ENCODE data around the gene ASB11. TPM values are rescaled to one million over a fixed set of nuclear protein-coding genes. Genes with fewer than 3 reads are reported as not detected.
A peak's percentile ranks its signal among the peaks of the same experiment; 100 is the strongest.

The ASB11 gene
- total RNA-seq, 1 donor = not detected

DNA sequence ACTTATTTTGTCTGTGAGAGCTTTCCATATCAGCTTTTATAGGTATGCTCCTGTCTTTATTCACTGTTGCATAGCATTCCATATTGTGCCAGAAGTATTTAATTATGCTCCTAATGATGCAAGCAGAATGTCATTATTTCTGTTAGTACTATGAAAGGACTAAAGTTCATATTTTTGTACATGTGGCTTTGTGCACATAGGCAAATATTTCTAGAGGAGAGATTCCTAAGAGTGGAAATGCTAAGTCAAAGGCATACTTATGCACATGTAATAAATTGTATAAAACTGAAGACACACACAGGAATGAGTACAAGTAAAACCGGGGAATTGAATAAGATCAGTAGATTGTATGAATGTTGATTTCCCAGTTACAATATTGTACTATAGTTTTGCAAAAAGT is 43.7 kb downstream of the ASB11 start:
- DNase-seq (ENCODE audit: low read depth) = no peak
- TF ChIP-seq, protein P1, sequence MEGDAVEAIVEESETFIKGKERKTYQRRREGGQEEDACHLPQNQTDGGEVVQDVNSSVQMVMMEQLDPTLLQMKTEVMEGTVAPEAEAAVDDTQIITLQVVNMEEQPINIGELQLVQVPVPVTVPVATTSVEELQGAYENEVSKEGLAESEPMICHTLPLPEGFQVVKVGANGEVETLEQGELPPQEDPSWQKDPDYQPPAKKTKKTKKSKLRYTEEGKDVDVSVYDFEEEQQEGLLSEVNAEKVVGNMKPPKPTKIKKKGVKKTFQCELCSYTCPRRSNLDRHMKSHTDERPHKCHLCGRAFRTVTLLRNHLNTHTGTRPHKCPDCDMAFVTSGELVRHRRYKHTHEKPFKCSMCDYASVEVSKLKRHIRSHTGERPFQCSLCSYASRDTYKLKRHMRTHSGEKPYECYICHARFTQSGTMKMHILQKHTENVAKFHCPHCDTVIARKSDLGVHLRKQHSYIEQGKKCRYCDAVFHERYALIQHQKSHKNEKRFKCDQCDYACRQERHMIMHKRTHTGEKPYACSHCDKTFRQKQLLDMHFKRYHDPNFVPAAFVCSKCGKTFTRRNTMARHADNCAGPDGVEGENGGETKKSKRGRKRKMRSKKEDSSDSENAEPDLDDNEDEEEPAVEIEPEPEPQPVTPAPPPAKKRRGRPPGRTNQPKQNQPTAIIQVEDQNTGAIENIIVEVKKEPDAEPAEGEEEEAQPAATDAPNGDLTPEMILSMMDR (IDR thresholded peaks at IDR 0.05; ENCODE audit: insufficient read depth, low read length) = no peak
- H3K4me3 ChIP-seq (ENCODE audit: low read depth, low read length) = no peak overlapping the region

DNA sequence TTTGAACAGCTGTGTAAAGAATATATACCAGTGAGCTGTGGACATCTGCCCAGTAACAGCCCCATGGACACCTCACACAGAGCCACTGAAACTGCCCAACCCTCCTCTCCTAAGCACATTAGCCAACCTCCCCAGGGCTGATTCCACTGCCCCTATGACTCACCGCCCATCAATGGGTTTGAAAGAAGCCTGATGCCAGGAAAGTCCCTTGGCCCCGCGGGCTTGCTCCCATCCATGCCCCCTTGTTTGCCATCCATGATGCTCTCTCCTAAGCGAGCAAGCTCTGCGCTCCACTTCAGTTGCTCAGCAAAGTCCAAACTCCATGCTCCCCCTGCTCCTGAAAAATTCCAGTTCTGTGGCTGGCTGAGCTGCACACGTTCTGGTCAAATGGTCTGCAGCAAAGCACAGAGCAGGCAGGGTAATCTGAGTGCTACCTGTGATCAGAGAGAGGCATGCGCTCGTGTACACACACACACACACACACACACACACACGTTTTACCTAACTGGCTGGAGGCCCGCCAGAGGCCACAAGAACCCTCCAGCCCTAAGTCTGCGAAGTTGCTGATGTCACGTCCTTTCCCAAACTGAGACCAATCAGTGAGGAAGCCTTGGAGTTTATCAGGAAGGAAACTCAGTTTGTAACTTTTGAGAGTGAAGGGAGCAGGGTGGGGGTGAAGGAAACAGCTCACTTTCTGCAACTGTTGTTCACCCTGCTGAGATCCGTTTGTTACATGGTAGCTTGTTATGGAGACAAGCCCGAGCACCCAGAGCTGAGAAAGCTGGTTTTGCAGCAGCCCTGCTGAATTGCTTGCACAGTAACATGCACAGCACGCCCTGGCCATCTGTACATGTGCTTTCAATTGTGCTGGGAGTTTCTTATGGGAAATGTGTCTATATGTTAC is 45.6 kb downstream of the ASB11 start, which contains the start of gene ASB9:
TSS of gene ASB9 (minus strand) at position 466 of the 904 bp plus-strand sequence. CDS start at position 257, 209 bp downstream.
- no peak within 1 kb of the TSS for H3K4me3 ChIP-seq (ENCODE audit: low read depth, low read length)
- TF ChIP-seq, protein P1 (IDR thresholded peaks at IDR 0.05; ENCODE audit: insufficient read depth, low read length) = no peak
- DNase-seq (ENCODE audit: low read depth) = peak; percentile 35

DNA sequence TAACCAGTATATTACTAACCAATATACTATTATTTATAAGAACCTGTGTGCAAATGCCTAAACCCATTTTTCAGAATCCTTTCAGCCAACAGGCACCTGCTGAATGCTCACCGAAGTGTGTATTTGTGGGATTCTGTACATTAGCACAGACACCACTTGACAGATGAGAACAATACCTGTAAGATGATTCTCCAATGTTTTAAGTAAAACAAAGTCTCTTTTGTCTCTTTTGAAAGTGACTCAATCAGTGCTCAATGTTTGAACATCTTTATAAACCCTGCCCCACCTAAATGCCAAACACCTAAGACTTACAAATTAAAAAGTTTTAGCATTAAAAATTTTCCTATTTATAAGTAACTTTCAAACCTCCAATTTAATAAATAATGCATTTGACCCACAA is 46.3 kb downstream of the ASB11 start:
- no peak overlapping the region for H3K4me3 ChIP-seq (ENCODE audit: low read depth, low read length)
- TF ChIP-seq, protein P1 (IDR thresholded peaks at IDR 0.05; ENCODE audit: insufficient read depth, low read length) = no peak
- no peak for DNase-seq (ENCODE audit: low read depth)

DNA sequence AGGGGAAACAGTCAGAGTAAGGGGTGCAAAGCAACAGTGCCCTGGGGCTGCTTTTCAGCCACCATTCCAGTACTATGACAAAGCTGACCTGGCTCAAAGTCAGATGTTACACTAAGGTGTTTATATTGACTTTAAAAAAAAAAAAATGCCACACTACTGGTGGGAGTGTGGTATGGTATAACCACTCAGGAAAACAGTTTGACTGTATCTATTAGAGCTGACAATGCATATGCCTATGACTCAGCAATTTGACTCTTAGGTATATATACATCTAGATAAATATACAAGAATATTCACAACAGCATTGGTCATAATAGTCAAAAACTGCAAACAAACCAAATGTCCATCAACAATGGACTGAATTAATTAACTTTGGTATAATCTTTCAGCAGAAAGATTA is 60.6 kb downstream of the ASB11 start:
- no peak for DNase-seq (ENCODE audit: low read depth)
- TF ChIP-seq, protein P1 (IDR thresholded peaks at IDR 0.05; ENCODE audit: insufficient read depth, low read length) = no peak
- no peak overlapping the region for H3K4me3 ChIP-seq (ENCODE audit: low read depth, low read length)

DNA sequence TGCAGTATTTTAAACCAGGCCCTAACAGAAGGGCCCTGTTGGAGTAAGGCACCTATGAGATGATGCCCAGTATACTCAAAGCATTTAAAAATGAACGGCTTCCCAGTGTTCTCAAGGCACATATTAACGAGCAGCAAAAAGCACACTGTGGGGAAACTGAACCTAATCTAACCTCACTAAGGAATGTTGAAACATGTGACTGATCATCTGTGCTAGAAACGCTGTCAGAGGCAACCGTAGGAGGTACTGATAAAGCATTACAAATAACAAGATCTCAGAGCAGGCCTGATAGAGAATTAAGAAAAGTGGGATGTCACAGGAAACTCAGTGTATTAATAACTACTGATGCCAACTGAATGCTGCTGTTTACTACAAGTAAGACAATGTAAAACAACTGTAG is 69.5 kb downstream of the ASB11 start:
- TF ChIP-seq, protein P1 (IDR thresholded peaks at IDR 0.05; ENCODE audit: insufficient read depth, low read length) = no peak
- DNase-seq (ENCODE audit: low read depth) = peak; percentile 1
- no peak overlapping the region for H3K4me3 ChIP-seq (ENCODE audit: low read depth, low read length)

DNA sequence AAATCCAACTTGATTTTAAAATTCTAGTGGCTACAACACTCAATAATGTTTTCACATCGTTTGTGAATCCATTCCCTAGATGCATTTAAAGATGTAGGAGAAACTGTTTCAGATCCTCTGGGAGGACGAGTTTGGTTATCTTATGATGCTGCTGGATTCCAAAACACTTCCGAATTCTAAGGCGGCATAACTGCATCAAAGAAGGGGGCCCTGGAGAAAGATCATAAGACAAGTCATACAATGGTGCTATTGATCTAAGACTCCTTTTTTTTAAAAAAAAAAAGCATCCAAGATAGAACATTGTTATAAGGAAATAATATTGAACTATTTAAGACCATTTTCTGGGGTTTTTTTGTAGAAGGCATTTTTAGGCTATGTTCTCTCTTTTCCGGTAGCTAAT is 71.0 kb downstream of the ASB11 start:
- no peak overlapping the region for H3K4me3 ChIP-seq (ENCODE audit: low read depth, low read length)
- TF ChIP-seq, protein P1 (IDR thresholded peaks at IDR 0.05; ENCODE audit: insufficient read depth, low read length) = no peak
- no peak for DNase-seq (ENCODE audit: low read depth)
